Activated CD4-positive, alpha-beta T cell treated with anti-CD3 and anti-CD28 coated beads, Interleukin-2, amount 50 U/mL, for 4 hours (primary cell): ENCODE results near the gene LPCAT4.
"Not testable (repeated sequence)": the region's sequence is repeated elsewhere in the genome, so short reads cannot be mapped to it uniquely, and the experiment has no call there.

Source experiments
- DNase-seq, 2 experiments: peaks; one replicate each; pipeline ENCODE4 v3.0.0-alpha.2; 2020

LPCAT4 gene

DNA sequence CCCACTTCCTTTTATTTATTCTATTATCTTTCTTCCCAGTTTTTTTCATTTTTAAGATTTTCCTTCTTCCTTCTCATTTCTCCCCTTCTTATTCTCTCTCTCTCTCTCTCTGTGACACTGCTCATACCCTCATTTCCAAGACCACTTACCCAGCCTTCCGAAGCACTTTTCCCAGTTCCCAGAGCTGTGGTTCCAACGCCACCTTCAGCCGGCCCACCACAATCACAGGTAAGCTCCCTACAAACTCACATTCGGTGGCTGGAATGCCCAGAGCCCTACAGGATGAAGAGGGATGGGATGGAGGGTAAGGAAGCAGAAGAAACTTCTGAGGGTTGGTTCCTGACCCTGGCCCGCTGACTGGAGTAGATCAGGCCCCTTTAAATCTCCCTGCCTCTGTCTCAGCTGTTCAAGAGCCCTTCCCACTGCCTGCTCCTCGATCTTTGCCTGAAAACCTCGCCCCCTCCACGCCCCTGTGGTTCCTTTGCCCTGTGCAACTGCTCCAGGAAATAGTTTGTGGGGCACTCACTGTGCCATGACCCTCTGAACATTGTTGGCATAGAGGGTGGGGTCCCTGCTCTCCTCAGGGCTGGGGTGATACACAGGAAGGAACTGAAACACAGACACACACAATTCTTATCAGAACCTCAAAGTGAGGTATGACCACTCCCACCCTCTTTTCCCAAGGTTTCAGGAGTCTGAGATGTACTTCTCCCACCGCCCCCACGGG lies 4.8 kb downstream of the LPCAT4 start:
- DNase-seq: no peak

- DNase-seq: no peak
Measured at GRCh38 chr15:34361278-34361677, 5.7 kb downstream of the LPCAT4 start.

- no peak for DNase-seq
Measured at GRCh38 chr15:34360298-34360697, 6.7 kb downstream of the LPCAT4 start.

DNA sequence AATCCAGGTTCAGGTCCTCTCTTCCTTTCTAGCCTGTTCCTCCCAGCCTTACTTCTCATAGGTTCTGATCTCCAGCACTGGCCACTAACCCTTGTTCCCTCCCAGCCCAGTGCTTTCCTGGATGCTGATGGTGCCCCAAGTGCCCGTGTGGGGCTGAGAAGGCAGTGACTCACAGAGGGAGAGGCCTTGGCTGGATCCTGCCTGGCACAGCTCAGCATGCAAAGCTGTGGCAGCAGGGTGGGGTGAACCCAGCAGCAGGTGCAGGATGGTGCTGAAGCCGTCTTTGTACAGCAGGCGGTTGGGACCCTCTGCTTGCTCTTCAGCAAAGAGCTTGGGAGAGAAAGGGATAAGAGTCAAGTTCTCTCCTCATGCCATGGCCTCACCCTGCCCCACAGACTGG lies 7.6 kb downstream of the LPCAT4 start:
- no peak for DNase-seq

GRCh38 chr15:34358948-34359347 lies 8.0 kb downstream of the LPCAT4 start:
- DNase-seq: no peak

DNA sequence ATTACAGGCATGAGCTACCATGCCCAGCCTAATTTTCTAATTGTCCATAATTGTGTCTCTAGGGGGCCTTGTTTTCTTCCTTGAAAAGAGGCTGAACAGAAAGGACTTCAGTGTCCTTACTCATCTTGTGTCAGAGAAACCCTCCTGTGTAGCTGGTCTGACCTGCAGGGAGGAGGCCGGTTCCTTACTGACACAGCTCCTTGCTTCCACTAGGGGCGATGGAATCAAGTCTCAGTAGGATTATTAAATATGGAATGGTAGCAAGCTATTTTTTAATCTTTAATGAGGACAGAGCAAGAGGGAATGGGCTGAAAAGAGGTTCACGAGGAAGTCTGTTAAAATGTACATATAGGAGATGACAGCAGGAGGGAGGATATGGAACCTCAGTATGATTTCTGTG lies 8.6 kb downstream of the LPCAT4 start:
- DNase-seq: no peak

DNA sequence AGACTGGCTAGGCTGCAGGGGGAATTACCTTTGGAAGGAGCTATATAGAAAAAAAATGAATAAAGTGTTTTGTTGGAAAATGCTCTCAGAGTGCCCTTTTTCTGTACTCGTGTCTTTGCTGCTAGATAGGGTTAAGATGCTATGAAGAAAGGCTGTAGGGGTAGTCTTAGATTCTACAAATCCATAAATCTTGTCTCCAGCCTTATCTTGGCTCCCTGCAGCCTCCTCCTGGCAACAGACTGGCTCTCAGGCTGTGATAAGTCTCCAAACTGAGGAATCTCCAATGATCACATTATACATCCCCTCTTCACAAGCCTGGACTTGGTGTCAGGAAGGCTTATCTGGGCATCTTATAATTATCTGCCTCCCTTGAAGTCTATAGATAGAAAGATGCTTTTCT lies 9.3 kb downstream of the LPCAT4 start:
- DNase-seq: no peak

DNA sequence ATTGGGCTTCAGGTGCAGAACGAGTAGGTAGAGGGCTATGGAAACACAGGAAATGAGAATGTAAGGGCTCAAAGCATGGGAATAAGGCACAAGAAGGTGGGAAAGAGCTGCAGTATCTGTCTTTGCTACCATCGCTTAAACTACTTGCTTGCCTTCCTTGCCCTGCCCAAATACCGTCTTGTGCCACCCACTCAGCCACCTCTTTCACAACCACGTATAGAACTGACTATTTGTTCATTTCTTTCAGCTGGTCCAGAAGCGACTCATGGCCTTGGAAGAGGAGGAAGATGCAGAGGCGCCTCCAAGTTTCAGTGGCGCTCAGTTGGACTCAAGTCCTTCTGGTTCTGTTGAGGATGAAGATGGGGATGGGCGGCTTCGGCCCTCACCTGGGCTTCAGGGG lies 11.8 kb downstream of the LPCAT4 start:
- DNase-seq: no peak

DNA sequence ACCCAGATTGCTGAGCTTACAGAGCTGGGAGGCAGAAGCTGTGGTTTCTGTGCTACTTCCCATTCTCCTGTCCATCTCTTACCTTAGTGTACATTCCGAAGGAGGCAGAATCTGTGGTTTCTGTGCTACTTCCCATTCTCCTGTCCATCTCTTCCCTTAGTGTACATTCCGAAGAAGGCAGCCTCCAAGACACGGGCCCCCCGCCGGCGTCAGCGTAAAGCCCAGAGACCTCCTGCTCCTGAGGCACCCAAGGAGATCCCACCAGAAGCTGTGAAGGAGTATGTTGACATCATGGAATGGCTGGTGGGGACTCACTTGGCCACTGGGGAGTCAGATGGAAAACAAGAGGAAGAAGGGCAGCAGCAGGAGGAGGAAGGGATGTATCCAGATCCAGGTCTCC lies 12.7 kb downstream of the LPCAT4 start:
- no peak for DNase-seq

DNA sequence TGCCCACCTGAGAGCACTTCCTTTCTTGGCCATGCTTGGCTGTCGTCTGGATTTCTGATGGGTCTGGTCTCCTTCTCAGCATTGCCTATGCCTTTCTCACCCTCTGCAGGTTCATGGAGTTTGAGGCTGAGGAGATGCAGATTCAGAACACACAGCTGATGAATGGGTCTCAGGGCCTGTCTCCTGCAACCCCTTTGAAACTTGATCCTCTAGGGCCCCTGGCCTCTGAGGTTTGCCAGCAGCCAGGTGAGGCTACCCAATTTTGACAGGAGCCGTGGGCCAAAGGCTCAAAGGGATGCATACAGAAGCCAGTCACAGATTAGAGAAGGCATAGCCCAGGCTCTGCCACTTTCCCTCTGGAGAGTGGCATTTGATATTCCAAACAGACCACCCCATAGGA lies 13.4 kb downstream of the LPCAT4 start:
- DNase-seq: no peak

- DNase-seq: not testable (repeated sequence)
Measured at GRCh38 chr15:34352996-34353395, 14.0 kb downstream of the LPCAT4 start.

GRCh38 chr15:34349769-34350168 lies 17.2 kb downstream of the LPCAT4 start:
- DNase-seq: no peak

GRCh38 chr15:34348735-34349300 lies 18.2 kb downstream of the LPCAT4 start:
- no peak for DNase-seq

GRCh38 chr15:34347951-34348638 lies 18.9 kb downstream of the LPCAT4 start:
- no peak for DNase-seq

DNA sequence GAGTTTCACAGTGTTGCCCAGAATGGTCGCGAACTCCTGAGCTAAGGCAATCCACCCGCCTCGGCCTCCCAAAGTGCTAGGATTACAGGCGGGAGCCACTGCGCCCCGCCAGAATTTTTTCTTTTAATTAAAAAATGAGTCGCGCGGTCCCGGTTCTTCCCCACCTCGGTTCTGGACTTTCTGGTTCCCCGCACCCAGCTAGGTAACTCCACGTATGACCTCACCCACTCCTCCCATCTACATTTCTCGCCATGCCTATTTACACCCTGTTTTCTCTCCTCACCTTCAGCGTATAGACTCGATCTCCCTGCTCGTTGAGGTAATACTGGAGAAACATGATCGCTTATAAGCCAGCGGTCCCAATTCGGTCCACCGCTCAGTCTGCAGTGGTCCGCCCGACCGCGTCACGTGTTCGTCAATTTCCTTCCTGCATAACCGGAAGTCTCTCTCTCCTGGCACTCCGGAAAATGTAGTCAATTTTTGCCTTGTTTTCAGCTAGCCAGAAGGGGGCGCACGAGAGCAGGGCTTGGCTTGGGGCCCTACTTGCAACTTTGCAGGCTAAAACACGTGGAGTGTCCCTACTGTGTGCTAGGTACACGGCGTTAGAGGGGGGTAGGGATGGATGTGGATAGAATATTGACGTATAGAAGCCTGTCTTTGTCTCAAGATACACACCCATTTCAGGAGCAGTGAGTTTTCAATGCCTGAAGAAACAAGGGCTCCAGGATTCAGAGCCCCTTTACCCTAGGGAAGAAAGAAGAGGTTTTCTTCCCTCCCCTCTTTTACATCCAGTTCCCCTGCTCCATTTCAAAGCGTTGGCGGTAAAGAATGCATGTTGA lies 24.0 kb downstream of the LPCAT4 start, which contains the start of the genes NOP10 and NUTM1:
NOP10 (minus strand) TSS at position 400 of the 839 bp plus-strand sequence; CDS start at position 337, 63 bp downstream.
NUTM1 (plus strand) TSS at position 579 of the 839 bp plus-strand sequence. CDS start 382 bp downstream, outside the sequence.
- peak; percentile 91 to 93 for DNase-seq

DNA sequence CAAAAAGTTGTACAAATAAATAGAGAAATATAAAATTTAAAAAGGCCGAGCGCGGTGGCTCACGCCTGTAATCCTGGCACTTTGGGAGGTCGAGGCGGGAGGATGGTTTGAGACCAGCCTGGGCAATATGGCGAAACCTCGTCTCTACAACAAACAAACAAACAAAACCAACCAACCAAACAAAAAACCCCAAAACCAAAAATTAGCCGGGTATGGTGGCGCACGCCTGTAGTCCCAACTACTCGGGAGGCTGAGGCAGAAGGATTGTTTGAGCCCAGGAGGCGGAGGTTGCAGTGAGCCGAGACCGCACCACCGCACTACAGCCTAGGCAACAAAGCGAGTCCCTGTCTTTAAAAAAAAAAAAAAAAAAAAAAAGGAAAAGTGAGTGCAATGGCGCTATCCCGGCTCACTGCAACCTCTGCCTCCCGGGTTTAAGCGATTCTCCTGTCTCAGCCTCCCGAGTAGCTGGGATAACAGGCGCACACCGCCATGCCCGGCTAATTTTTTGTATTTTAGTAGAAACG lies 24.7 kb downstream of the LPCAT4 start:
- DNase-seq: not testable (repeated sequence)

DNA sequence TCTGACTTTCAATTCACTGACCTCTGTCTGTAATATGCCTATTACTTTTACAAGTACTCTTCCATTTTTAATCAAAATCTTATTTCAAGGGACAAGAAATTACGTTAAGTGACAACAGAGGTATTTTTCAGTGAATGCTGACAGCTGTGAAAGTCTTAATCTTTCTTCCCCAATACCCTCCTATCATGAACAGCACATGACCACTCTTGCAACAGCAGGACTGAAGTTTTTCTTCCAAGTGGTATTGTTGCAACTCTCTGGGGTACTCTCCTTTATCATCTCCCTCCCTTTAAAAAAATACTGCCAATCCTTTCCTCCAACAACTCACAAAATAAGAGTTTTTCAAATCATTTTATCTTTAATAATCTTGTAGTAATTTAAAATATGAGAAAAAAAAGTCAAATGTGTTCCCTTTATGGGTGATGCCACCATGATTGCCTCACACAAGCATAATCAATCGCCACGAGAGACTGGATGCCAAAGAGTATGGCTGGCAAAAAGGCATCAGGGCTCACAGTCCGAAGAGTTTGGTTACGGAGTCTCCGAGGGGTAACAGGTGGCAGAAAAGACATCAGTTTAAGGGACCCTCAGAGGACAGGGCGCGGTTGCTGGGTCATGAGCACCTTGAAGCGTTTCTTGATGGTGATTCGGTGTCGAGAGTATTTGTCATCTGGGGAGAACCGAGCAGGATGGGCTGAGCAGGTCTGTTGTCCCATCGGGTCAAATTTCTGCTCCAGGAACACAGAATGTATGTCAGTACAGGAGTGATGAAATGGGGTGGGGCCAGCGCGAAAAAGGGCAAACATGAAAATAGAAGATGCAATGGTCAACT lies 25.4 kb downstream of the LPCAT4 start:
- DNase-seq: no peak

DNA sequence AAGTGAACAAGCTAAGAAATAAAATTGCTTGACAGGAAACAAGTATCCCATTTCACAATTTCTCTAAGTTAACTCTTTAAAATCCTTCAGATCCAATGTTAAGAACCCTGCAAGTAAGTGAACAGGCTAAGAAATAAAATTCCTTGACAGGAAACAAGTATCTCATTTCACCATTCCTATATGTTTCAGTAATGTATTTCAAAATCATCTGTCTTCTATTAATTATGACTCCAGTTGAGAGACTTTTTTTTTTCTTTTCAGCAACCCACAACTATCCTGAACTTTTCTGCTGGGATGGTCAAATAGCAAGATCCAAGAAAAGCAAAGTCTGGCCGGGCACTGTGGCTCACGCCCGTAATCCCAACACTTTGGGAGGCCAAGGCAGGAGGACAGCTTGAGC lies 27.1 kb downstream of the LPCAT4 start:
- DNase-seq: no peak

DNA sequence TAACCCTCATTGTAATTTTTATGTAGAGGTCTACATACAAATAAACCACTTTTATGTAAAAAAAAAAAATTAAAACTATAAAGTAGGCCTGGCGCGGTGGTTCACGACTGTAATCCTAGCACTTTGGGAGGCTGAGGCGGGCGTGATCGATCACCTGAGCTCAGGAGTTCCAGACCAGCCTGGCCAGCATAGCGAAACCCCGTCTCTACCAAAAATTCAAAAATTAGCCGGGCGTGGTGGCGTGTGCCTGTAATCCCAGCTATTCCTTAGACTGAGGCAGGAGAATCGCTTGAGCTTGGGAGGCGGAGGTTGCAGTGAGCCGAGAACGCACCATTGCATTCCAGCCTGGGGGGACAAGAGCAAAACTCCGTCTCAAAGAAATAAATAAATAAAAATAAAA lies 28.6 kb downstream of the LPCAT4 start:
- DNase-seq: no peak

GRCh38 chr15:34337557-34338306 lies 29.3 kb downstream of the LPCAT4 start, which contains the start of gene SLC12A6:
Gene SLC12A6, minus strand, starts transcription at chr15:34337781. Its CDS starts 1,101 bp downstream, at chr15:34336680.
- peak; percentile 86 for DNase-seq

GRCh38 chr15:34336991-34337556 lies 29.9 kb downstream of the LPCAT4 start:
- DNase-seq: no peak
